Ishikawa (cell line): ENCODE data around the gene AIPL1.

Experiments used
- CEBPB ChIP-seq: IDR thresholded peaks from 2 replicates; pipeline ENCODE4 v1.6.1; 2012
- EP300 ChIP-seq: IDR thresholded peaks from 2 replicates; pipeline ENCODE4 v1.6.1; 2012; ENCODE audit warnings: borderline replicate concordance
- ZBTB7A ChIP-seq: IDR thresholded peaks from 2 replicates; pipeline ENCODE4 v1.6.1; 2012; ENCODE audit warnings: low read depth

- TF ChIP-seq ZBTB7A (no peak), EP300 (no peak), CEBPB (no peak)
Observed at GRCh38 chr17:6408735-6409134, 26.2 kb downstream of the AIPL1 start.
